GM19328 (cell line): Measurements from ENCODE around the gene PRSS48.
"Not testable (repeated sequence)": the region's sequence is repeated elsewhere in the genome, so short reads cannot be mapped to it uniquely, and the experiment has no call there.

Source experiments
- ATAC-seq: cut with Tn5 transposase; IDR thresholded peaks from one replicate; pipeline ENCODE4 v1.9.1; 2021; ENCODE audit warnings: mild to moderate bottlenecking, moderate library complexity; ENCODE audit not compliant: unreplicated experiment

The PRSS48 gene

GRCh38 chr4:151315212-151315886 lies 38.4 kb downstream of the PRSS48 start:
- no peak for ATAC-seq

GRCh38 chr4:151316645-151317044 lies 39.7 kb downstream of the PRSS48 start:
- ATAC-seq: no peak

- ATAC-seq: no peak
Observed at GRCh38 chr4:151318307-151319006, 41.5 kb downstream of the PRSS48 start.

GRCh38 chr4:151319490-151319889 lies 42.5 kb downstream of the PRSS48 start:
- ATAC-seq: no peak

GRCh38 chr4:151321586-151321985 lies 44.6 kb downstream of the PRSS48 start:
- ATAC-seq: no peak

GRCh38 chr4:151322161-151322560 lies 45.2 kb downstream of the PRSS48 start:
- ATAC-seq: not testable (repeated sequence)

GRCh38 chr4:151322570-151322969 lies 45.6 kb downstream of the PRSS48 start:
- no peak for ATAC-seq

- no peak for ATAC-seq
Observed at GRCh38 chr4:151323667-151324066, 46.7 kb downstream of the PRSS48 start.

- no peak for ATAC-seq
Observed at GRCh38 chr4:151324124-151324751, 47.3 kb downstream of the PRSS48 start.

- ATAC-seq: no peak
Observed at GRCh38 chr4:151324752-151325110, 47.8 kb downstream of the PRSS48 start.

GRCh38 chr4:151325111-151325948 lies 48.4 kb downstream of the PRSS48 start, which contains the start of gene SH3D19:
Gene SH3D19 (minus strand): TSS chr4:151325605. CDS start chr4:151325352, 253 bp downstream.
- no peak for ATAC-seq

- ATAC-seq: no peak
Observed at GRCh38 chr4:151325949-151326246, 48.9 kb downstream of the PRSS48 start.

GRCh38 chr4:151329217-151330007 lies 52.5 kb downstream of the PRSS48 start:
- ATAC-seq: no peak

- ATAC-seq: no peak
Observed at GRCh38 chr4:151331276-151332042, 54.5 kb downstream of the PRSS48 start.

GRCh38 chr4:151339467-151339866 lies 62.5 kb downstream of the PRSS48 start:
- ATAC-seq: no peak

GRCh38 chr4:151340751-151341385 lies 63.9 kb downstream of the PRSS48 start:
- ATAC-seq: no peak
